SK-N-SH treated with all-trans-retinoic acid at 6 μM for 48 hours (cell line): ENCODE results near the gene CTNNA3.

ENCODE experiments used
- ARNTL ChIP-seq: fragments of 450-650 bp; formaldehyde crosslinking; IDR thresholded peaks from 2 replicates; pipeline ENCODE4 v1.5.0; 2020; ENCODE audit warnings: low read depth, mild to moderate bottlenecking, moderate library complexity, borderline replicate concordance
- CREB5 ChIP-seq: fragments of 250-450 bp; sonication (Bioruptor Pico); IDR thresholded peaks from 2 replicates; pipeline ENCODE4 v1.5.1; 2020; ENCODE audit warnings: low read depth, mild to moderate bottlenecking, moderate library complexity
- CSDC2 ChIP-seq: fragments of 250-450 bp; sonication (Bioruptor Pico); IDR thresholded peaks from 2 replicates; pipeline ENCODE4 v1.5.0; 2020; ENCODE audit warnings: mild to moderate bottlenecking, moderate library complexity
- OSR1 ChIP-seq: fragments of 250-450 bp; sonication (Bioruptor Pico); IDR thresholded peaks from 2 replicates; pipeline ENCODE4 v1.8.0; 2022; ENCODE audit warnings: moderate library complexity, mild to moderate bottlenecking, inconsistent platforms
- PATZ1 ChIP-seq: fragments of 250-450 bp; sonication (Bioruptor Pico); IDR thresholded peaks from 2 replicates; pipeline ENCODE4 v1.8.0; 2020; ENCODE audit warnings: mild to moderate bottlenecking, moderate library complexity, borderline replicate concordance
- PPARA ChIP-seq: fragments of 250-450 bp; sonication (Bioruptor Pico); IDR thresholded peaks from 2 replicates; pipeline ENCODE4 v1.5.0; 2020; ENCODE audit warnings: mild to moderate bottlenecking, borderline replicate concordance
- ZFP30 ChIP-seq: fragments of 450-650 bp; formaldehyde crosslinking; IDR thresholded peaks from 2 replicates; pipeline ENCODE4 v1.5.0; 2022; ENCODE audit warnings: mild to moderate bottlenecking, moderate library complexity
- ZNF70 ChIP-seq: fragments of 450-650 bp; formaldehyde crosslinking; IDR thresholded peaks from 2 replicates; pipeline ENCODE4 v1.5.0; 2020; ENCODE audit warnings: mild to moderate bottlenecking, moderate library complexity
- TF ChIP-seq, protein P1 (sequence below): fragments of 250-450 bp; sonication (Bioruptor Pico); IDR thresholded peaks from 2 replicates; pipeline ENCODE4 v1.8.0; 2021; ENCODE audit warnings: low read depth, mild to moderate bottlenecking, moderate library complexity, borderline replicate concordance

- TF ChIP-seq PPARA = no peak
- no peak for TF ChIP-seq ZFP30 (CRISPR knock-in tag)
- no peak for TF ChIP-seq CSDC2 (CRISPR knock-in tag)
- no peak for TF ChIP-seq PATZ1 (CRISPR knock-in tag)
- TF ChIP-seq, protein P1, sequence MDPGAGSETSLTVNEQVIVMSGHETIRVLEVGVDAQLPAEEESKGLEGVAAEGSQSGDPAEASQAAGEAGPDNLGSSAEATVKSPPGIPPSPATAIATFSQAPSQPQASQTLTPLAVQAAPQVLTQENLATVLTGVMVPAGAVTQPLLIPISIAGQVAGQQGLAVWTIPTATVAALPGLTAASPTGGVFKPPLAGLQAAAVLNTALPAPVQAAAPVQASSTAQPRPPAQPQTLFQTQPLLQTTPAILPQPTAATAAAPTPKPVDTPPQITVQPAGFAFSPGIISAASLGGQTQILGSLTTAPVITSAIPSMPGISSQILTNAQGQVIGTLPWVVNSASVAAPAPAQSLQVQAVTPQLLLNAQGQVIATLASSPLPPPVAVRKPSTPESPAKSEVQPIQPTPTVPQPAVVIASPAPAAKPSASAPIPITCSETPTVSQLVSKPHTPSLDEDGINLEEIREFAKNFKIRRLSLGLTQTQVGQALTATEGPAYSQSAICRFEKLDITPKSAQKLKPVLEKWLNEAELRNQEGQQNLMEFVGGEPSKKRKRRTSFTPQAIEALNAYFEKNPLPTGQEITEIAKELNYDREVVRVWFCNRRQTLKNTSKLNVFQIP (CRISPR knock-in tag) = no peak
- TF ChIP-seq OSR1 (CRISPR knock-in tag) = no peak
- TF ChIP-seq ARNTL = no peak
- TF ChIP-seq ZNF70 (CRISPR knock-in tag) = no peak
- TF ChIP-seq CREB5 (CRISPR knock-in tag) = no peak
Observed at GRCh38 chr10:67550046-67550445, 145.9 kb downstream of the CTNNA3 start.
